B cell (primary cell): ENCODE data around the gene MRPL20.
"Not testable (repeated sequence)": the region's sequence is repeated elsewhere in the genome, so short reads cannot be mapped to it uniquely, and the experiment has no call there.

Experiments
- CTCF ChIP-seq: fragments of 200-600 bp; IDR thresholded peaks from one replicate; pipeline ENCODE4 v1.8.0; 2022; ENCODE audit warnings: antibody characterized with exemption, mild to moderate bottlenecking
- EZH2 ChIP-seq: IDR thresholded peaks from 2 replicates; pipeline ENCODE4 v1.6.1; 2012; ENCODE audit warnings: borderline replicate concordance, low read depth, mild to moderate bottlenecking, moderate library complexity, low read length; ENCODE audit not compliant: insufficient read depth, poor library complexity, severe bottlenecking

DNA sequence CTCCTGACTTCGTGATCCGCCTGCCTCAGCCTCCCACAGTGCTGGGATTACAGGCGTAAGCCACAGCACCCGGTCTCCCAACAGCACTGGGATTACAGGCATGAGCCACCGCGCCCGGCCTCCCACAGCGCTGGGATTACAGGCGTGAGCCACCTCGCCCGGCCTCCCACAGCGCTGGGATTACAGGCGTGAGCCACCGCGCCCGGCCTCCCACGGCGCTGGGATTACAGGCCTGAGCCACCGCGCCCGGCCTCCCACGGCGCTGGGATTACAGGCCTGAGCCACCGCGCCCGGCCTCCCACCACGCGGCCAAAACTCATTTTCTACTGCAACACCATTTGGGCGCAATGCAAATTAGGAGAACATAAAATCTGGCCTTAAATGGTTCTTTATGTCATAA is 21.8 kb downstream of the MRPL20 start:
- not testable (repeated sequence) for TF ChIP-seq EZH2, CTCF
